HCT116 (cell line): Measurements from ENCODE around the gene ANGPTL8. TPM values are rescaled to one million over a fixed set of nuclear protein-coding genes. Genes with fewer than 3 reads are reported as not detected.

Experiments used
- ATAC-seq: fragments of 200-7000 bp; cut with Tn5 transposase; 2 replicates; pipeline ENCODE4 v1.9.1; 2020; ENCODE audit warnings: mild to moderate bottlenecking, moderate library complexity
- BruUV-seq: library from RNA; stranded (reverse); fragments of 400-500 nt; replicated peaks from 2 replicates; lab custom pipeline; 2021; lab: Mats Ljungman, UMichigan
- CTCF ChIA-PET: fragments of 300-600 bp; sonication (Branson Sonifier 250); formaldehyde crosslinking; loops from one replicate; lab custom pipeline; 2021; ENCODE audit warnings: antibody characterized with exemption; lab: Charles Lee
- POLR2A ChIA-PET: fragments of 300-600, 350-600 bp; sonication (Branson Sonifier 250); formaldehyde crosslinking; loops from one replicate; lab custom pipeline; 2021; ENCODE audit warnings: antibody characterized with exemption; lab: Charles Lee
- RAD21 ChIA-PET, 2 experiments: fragments of 300-600 bp; sonication (Branson Sonifier 250); formaldehyde crosslinking; loops; one replicate each; lab custom pipeline; 2023; ENCODE audit warnings: low total read pairs in 2 of 2; ENCODE audit not compliant: uncharacterized antibody in 2 of 2, unreplicated experiment in 2 of 2, low non-redundant PET in 1 of 2; lab: Charles Lee
- DNase-seq: peaks from one replicate; pipeline ENCODE4 v3.0.0-alpha.2; 2010; ENCODE audit warnings: low read depth, low spot score
- H2AFZ ChIP-seq: fragments of 200-600 bp; shearing (Covaris generic), sonication (generic); 2 replicates; pipeline ENCODE4 v1.6.1; 2017; ENCODE audit warnings: low read depth, mixed run types, mixed read lengths, antibody characterized with exemption, low read length; ENCODE audit not compliant: poor library complexity, severe bottlenecking
- H3K27ac ChIP-seq: 2 replicates; pipeline ENCODE4 v1.5.1; 2012; ENCODE audit warnings: low read depth, low read length
- H3K27me3 ChIP-seq: fragments of 200-600 bp; sonication (generic); 2 replicates; pipeline ENCODE4 v1.6.1; 2016; ENCODE audit warnings: mixed run types, low read length, mixed read lengths; ENCODE audit not compliant: insufficient read depth
- H3K36me3 ChIP-seq, 2 experiments: fragments of 200-500 bp in 1 of 2; fragments of 200-600 bp in 1 of 2; sonication (Bioruptor generic) in 1 of 2; sonication (generic) in 1 of 2; 2 replicates each; pipeline versions ENCODE4 v1.5.1 to v1.6.1; 2014 to 2016; ENCODE audit warnings: low read length in 2 of 2, inconsistent platforms in 1 of 2, mixed read lengths in 1 of 2, mixed run types in 1 of 2; ENCODE audit not compliant: insufficient read depth in 2 of 2, control insufficient read depth in 1 of 2
- H3K4me1 ChIP-seq, 2 experiments: fragments of 200-600 bp in 1 of 2; sonication (generic) in 1 of 2; 2 replicates each; pipeline versions ENCODE4 v1.5.1 to v1.6.1; 2012 to 2017; ENCODE audit warnings: low read length in 2 of 2, inconsistent platforms in 1 of 2, mild to moderate bottlenecking in 1 of 2, mixed read lengths in 1 of 2, mixed run types in 1 of 2, moderate library complexity in 1 of 2; ENCODE audit not compliant: insufficient read depth in 2 of 2, control insufficient read depth in 1 of 2
- H3K4me2 ChIP-seq: fragments of 200-600 bp; sonication (generic); 2 replicates; pipeline ENCODE4 v1.6.1; 2017; ENCODE audit warnings: mixed run types, low read length, mixed read lengths
- H3K4me3 ChIP-seq, 2 experiments: fragments of 200-600 bp in 1 of 2; sonication (generic) in 1 of 2; replicated peaks in 1 of 2; 2 replicates each; pipeline ENCODE4 v1.5.1; 2011 to 2016; ENCODE audit warnings: low read length in 2 of 2, control low read depth in 1 of 2, low read depth in 1 of 2, mild to moderate bottlenecking in 1 of 2, mixed read lengths in 1 of 2, mixed run types in 1 of 2
- H3K79me2 ChIP-seq: fragments of 200-600 bp; sonication (generic); 2 replicates; pipeline ENCODE4 v1.6.1; 2017; ENCODE audit warnings: mild to moderate bottlenecking, mixed run types, low read length, moderate library complexity, mixed read lengths; ENCODE audit not compliant: insufficient read depth
- H3K9ac ChIP-seq: fragments of 200-600 bp; sonication (generic); 2 replicates; pipeline ENCODE4 v1.6.1; 2016; ENCODE audit warnings: low read length, mixed read lengths
- H3K9me2 ChIP-seq: fragments of 200-600 bp; sonication (generic), shearing (Covaris generic); 2 replicates; pipeline ENCODE4 v1.6.1; 2017; ENCODE audit warnings: mixed run types, mild to moderate bottlenecking, moderate library complexity; ENCODE audit not compliant: insufficient read depth
- H3K9me3 ChIP-seq, 2 experiments: fragments of 200-500 bp in 1 of 2; fragments of 200-600 bp in 1 of 2; sonication (Bioruptor generic) in 1 of 2; sonication (generic) in 1 of 2; 2 replicates each; pipeline ENCODE4 v1.6.1; 2014 to 2017; ENCODE audit warnings: low read length in 2 of 2, mixed read lengths in 2 of 2, inconsistent platforms in 1 of 2, low read depth in 1 of 2, mild to moderate bottlenecking in 1 of 2, mixed run types in 1 of 2, moderate library complexity in 1 of 2; ENCODE audit not compliant: control insufficient read depth in 1 of 2, insufficient read depth in 1 of 2
- H4K20me1 ChIP-seq: fragments of 200-600 bp; sonication (generic), shearing (Covaris generic); 2 replicates; pipeline ENCODE4 v1.6.1; 2017; ENCODE audit warnings: mixed run types, mild to moderate bottlenecking, moderate library complexity; ENCODE audit not compliant: insufficient read depth
- CBX3 ChIP-seq: IDR thresholded peaks from 2 replicates; pipeline ENCODE4 v1.6.1; 2012; ENCODE audit warnings: low read depth
- CEBPB ChIP-seq: IDR thresholded peaks from 2 replicates; pipeline ENCODE4 v1.6.1; 2012; ENCODE audit warnings: low read depth
- CTCF ChIP-seq, 3 experiments: fragments of 200-600 bp in 1 of 3; sonication (generic) in 1 of 3; IDR thresholded peaks in 2 of 3; conservative IDR thresholded peaks in 1 of 3; 2 replicates each; pipeline ENCODE4 v1.5.1; 2012 to 2017; ENCODE audit warnings: low read depth in 2 of 3, low read length in 2 of 3, antibody characterized with exemption in 1 of 3, borderline replicate concordance in 1 of 3, control low read depth in 1 of 3, mild to moderate bottlenecking in 1 of 3, mixed read lengths in 1 of 3, mixed run types in 1 of 3, moderate library complexity in 1 of 3; ENCODE audit not compliant: insufficient read depth in 1 of 3
- EGR1 ChIP-seq: IDR thresholded peaks from 2 replicates; pipeline ENCODE4 v1.6.1; 2012; ENCODE audit warnings: low read depth
- ELF1 ChIP-seq: IDR thresholded peaks from 2 replicates; pipeline ENCODE4 v1.6.1; 2012; ENCODE audit warnings: low read depth, borderline replicate concordance
- EZH2phosphoT487 ChIP-seq: fragments of 200-600 bp; IDR thresholded peaks from 2 replicates; pipeline ENCODE4 v1.6.1; 2018; ENCODE audit warnings: antibody characterized with exemption, borderline replicate concordance
- FOSL1 ChIP-seq: IDR thresholded peaks from 2 replicates; pipeline ENCODE4 v1.6.1; 2012; ENCODE audit warnings: low read depth
- JUND ChIP-seq: IDR thresholded peaks from 2 replicates; pipeline ENCODE4 v1.6.1; 2012
- MAX ChIP-seq: IDR thresholded peaks from 2 replicates; pipeline ENCODE4 v1.6.1; 2012
- POLR2A ChIP-seq: IDR thresholded peaks from 2 replicates; pipeline ENCODE4 v1.7.0; 2011; ENCODE audit warnings: borderline replicate concordance; ENCODE audit not compliant: insufficient read depth, insufficient read length; ENCODE audit errors: extremely low read depth
- REST ChIP-seq: IDR thresholded peaks from 2 replicates; pipeline ENCODE4 v1.6.1; 2012; ENCODE audit warnings: low read depth
- SIN3A ChIP-seq: IDR thresholded peaks from 2 replicates; pipeline ENCODE4 v1.6.1; 2012; ENCODE audit warnings: low read depth
- SP1 ChIP-seq: IDR thresholded peaks from 2 replicates; pipeline ENCODE4 v1.6.1; 2012; ENCODE audit warnings: low read depth
- SRF ChIP-seq: IDR thresholded peaks from 2 replicates; pipeline ENCODE4 v1.6.1; 2012; ENCODE audit warnings: low read depth
- TCF7L2 ChIP-seq: IDR thresholded peaks from 2 replicates; pipeline ENCODE4 v1.7.0; 2011; ENCODE audit warnings: borderline replicate concordance, inconsistent platforms; ENCODE audit not compliant: insufficient read depth, insufficient read length; ENCODE audit errors: extremely low read depth
- YY1 ChIP-seq: IDR thresholded peaks from 2 replicates; pipeline ENCODE4 v1.6.1; 2011; ENCODE audit warnings: low read length, low read depth, moderate library complexity, mild to moderate bottlenecking; ENCODE audit not compliant: insufficient replicate concordance; ENCODE audit errors: extremely low read depth
- ZBTB33 ChIP-seq: IDR thresholded peaks from 2 replicates; pipeline ENCODE4 v1.6.1; 2011; ENCODE audit warnings: mild to moderate bottlenecking, low read length, moderate library complexity; ENCODE audit not compliant: insufficient replicate concordance; ENCODE audit errors: extremely low read depth
- ZFX ChIP-seq: fragments of 450-650 bp; IDR thresholded peaks from 2 replicates; pipeline ENCODE4 v1.6.1; 2017
- ZNF274 ChIP-seq: fragments of 200-500 bp; sonication (Bioruptor generic); IDR thresholded peaks from 2 replicates; pipeline ENCODE4 v1.6.1; 2014; ENCODE audit warnings: mild to moderate bottlenecking, low read depth, low read length, inconsistent platforms
- intact Hi-C: fragments of 100-400 bp; cut with micrococcal nuclease; formaldehyde crosslinking; loops from 2 replicates; pipeline ENCODE4 v1.10.0; 2022
- total RNA-seq: library from RNA; stranded (reverse); gene quantifications from one replicate; pipeline ENCODE4 v1.2.1, GENCODE V29; 2021; ENCODE audit not compliant: unreplicated experiment

Gene ANGPTL8
- total RNA-seq, 1 experiment from 2014 or later: not detected

- ATAC-seq (no peak), DNase-seq (no peak)
- CTCF ChIA-PET: no interaction called here
- Histone ChIP-seq H3K9ac (no peak overlapping the region), H3K9me3 (no peaks in the 10 kb centered on the region), H3K79me2 (no peaks in the 10 kb centered on the region), H3K27me3 (no peaks in the 10 kb centered on the region), H3K4me2 (no peak overlapping the region), H3K4me1 (peaks cover 18 to 36% of the 10 kb centered on the region in 2 experiments), H3K27ac (no peak overlapping the region), H3K9me2 (no peaks in the 10 kb centered on the region), H4K20me1 (no peaks in the 10 kb centered on the region), H3K4me3 (no peak overlapping the region), H3K36me3 (no peaks in the 10 kb centered on the region), H2AFZ (no peak overlapping the region)
- POLR2A ChIA-PET: no interaction called here
- RAD21 ChIA-PET: no interaction called here
- no TSS peak for BruUV-seq
- intact Hi-C loops: no loop called here
- TF ChIP-seq SIN3A (no peak), MAX (no peak), EZH2phosphoT487 (no peak), ZFX (no peak), ZBTB33 (no peak), TCF7L2 (no peak), SRF (no peak), FOSL1 (no peak), CTCF (IDR thresholded peaks at IDR 0.05 in 2 of 3, conservative IDR thresholded peaks at IDR 0.05 in 1 of 3; ENCODE audit: borderline replicate concordance in 1 of 3, insufficient read depth in 1 of 3, low read depth in 2 of 3, low read length in 2 of 3) (no peak), POLR2A (no peak), REST (no peak), ZNF274 (no peak), JUND (no peak), CEBPB (no peak), CBX3 (no peak), EGR1 (no peak), SP1 (no peak), ELF1 (no peak), YY1 (no peak)
These were observed 29.4 kb downstream of the ANGPTL8 start for GRCh38 chr19:11268783-11269267.
